ENCODE measurements around the gene C20orf204.
"Not testable (repeated sequence)": the region's sequence is repeated elsewhere in the genome, so short reads cannot be mapped to it uniquely, and the experiment has no call there.

The C20orf204 gene, protein sequence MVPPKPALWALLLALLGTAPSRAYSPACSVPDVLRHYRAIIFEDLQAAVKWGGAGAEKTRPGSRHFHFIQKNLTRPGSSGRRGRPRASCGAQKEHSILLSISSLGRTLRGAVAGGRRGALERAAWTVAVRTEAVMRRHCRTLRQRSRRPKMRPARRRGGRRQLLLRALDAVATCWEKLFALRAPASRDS

DNA sequence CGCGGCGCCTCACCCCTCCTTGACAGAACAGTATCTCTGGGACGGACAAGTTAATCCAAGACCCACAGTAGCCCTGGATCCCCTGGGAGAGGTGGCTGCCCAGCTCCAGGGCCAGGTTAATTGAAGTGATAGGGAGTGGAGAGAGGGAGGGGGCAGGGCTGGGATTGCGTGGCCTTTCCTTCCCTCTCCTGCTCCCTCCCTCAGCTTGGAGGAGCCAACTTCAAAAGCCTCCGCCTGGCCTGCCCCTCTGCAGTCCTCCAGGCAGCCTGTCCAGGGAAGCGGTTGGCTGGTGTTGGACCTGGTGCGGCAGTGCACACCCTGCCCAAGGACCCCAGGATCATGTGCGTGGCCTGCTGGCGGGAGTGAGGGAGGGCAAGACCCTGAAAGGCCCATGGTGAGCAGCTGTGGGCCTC is at the start of gene C20orf204:
Gene C20orf204 (plus strand): TSS at position 250 of the 413 bp plus-strand sequence. CDS start 142 bp downstream, at position 392.
- no peak for DNase-seq

DNA sequence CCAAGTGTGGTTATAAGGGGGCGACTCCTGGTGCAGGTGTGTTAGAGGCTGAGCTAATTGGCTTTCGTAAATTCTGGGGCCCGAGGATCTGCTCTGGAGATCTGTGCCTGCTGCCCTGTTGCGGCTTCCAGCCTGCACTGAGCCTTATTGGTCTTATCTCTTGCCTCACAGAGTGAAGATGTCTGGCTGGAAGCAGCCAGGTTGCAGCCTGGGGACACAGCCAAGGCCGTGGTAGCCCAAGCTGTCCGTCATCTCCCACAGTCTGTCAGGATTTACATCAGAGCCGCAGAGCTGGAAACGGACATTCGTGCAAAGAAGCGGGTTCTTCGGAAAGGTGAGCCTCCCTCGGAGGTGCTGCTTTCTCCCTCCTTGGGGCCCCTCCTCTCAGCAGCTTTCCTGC is 35.1 kb upstream of the C20orf204 start:
- no peak for DNase-seq

DNA sequence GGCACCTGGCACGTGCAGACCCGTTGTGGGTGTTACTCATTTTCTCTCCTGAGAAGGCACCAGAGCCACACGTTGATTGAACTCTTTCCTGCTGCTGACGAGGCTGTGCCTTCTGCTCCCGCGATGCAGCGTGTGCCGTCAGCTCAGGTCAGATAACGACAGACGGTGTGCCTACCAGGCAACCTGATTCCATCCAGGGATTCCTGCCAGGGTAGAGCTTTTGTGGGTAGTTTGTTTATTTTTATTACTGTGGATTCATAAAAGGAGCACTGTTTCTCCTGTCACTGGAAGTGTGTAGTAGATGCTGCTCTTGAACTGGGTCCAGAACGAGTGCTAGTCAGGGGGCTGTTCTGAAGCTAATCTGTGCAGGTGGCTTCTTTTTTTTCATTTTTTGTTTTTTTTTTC is 34.4 kb upstream of the C20orf204 start:
- DNase-seq: peak; percentile 95

DNA sequence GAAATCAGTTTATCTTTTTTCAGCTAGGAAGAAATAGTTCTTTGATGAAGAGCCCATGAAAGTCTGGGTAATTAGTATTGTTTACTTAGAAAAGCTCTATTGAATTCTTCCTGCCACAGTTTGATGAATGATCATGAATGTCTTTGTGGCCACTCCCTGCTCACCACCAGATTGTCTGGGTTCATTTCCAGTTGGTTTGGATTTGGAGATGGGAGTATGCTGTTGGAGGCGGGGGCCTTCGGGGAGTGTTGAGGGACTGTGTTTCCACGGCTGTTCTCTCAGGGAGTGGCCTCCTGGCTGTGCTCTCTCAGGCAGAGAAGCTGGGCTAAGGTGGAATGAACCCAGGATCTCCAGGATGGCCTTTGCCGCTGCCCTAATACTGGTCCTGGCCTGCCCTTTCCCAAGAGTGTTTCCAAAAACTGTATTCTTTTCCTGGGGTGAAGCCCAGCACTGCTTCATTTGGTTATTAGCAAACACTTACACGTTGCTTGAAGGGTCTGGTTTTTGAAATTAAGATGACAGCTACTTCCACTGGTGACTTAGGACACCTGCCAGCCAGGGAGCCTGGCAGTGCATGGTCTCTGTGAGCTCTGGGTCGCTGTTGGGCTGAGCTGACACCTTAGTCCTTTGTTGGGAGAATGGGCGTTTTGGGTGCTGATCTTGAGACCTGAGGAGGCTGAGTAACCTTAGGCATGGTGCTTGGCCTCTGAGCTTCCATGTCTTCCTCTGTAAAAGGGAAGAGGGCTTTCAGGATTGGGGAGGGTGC is 31.8 kb upstream of the C20orf204 start:
- no peak for DNase-seq

DNA sequence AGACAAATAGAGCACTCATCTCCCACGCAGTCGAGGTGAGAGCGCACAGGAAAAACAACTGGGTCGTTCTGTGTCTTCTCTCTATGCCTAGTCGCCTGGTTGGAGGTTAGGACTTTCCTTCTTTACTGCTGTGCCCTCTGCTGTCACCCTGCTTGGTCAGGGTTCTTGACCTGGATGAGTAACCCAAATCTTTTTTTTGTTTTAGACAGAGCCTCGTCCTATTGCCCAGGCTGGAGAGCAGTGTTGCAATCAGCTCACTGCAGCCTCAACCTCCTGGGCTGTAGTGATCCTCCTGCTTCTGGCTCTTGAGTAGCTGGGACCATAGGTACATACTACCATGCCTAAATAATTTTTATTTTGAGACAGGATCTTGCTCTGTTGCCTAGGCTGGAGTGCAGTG is 30.6 kb upstream of the C20orf204 start:
- DNase-seq: no peak

DNA sequence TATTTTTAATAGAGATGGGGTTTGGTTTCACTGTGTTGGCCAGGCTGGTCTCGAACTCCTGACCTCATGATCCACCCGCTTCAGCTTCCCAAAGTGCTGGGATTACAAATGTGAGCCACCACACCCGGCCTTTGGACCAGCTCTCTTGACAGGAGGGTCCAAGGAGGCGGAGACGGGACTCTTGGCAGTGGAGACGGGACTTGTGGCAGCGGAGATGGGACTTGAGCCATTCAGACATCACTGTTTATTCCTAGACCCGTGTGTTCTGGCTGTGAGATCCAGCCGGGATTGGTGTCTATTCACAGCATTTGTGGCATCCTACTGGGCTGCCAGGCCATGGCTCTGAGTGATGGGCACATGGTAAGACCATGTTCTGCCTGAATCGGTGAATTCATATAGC is 29.5 kb upstream of the C20orf204 start:
- DNase-seq: no peak

DNA sequence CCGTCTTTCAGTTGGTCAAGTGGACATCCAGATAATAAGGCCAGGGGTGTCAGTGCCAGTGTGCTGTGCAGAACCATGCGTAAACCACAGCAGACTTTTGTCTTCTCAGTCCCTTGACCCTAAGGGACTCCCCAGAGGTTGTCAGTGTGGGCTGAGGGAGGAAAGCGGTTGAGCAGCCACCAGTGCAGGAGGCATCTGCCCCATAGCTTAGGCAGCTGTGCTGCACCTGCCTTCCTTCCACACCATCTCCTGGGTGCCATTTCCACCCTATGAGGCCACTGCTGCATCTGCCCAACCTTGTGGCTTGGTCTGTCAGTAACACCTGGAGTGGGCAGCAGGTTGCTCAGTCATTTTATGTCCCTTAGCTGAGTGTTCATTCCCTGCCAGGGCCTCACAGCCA is 29.1 kb upstream of the C20orf204 start:
- no peak for DNase-seq

DNA sequence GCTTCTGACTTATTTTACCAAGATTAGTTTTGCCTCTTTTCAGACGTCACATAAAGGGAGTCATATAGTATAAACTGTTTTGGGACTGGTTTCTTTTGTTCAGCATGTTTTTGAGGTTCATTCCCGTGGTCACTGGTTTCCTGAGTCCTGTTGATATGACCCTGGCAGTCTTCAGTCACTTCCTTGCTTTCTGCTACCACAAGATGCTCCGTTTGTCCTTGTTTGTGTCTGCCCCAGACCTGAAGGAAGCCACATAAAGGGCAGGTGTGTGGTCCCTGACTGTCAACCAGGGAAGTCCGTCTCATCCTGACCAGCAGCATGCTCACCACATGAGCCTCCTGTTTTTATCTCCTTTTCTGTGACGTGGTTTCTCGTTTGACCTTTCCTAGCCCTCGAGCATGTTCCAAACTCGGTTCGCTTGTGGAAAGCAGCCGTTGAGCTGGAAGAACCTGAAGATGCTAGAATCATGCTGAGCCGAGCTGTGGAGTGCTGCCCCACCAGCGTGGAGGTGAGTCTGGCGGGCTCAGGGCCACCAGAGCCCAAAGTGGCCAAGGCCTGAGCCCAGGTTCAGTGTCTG is 26.1 kb upstream of the C20orf204 start:
- DNase-seq: no peak

DNA sequence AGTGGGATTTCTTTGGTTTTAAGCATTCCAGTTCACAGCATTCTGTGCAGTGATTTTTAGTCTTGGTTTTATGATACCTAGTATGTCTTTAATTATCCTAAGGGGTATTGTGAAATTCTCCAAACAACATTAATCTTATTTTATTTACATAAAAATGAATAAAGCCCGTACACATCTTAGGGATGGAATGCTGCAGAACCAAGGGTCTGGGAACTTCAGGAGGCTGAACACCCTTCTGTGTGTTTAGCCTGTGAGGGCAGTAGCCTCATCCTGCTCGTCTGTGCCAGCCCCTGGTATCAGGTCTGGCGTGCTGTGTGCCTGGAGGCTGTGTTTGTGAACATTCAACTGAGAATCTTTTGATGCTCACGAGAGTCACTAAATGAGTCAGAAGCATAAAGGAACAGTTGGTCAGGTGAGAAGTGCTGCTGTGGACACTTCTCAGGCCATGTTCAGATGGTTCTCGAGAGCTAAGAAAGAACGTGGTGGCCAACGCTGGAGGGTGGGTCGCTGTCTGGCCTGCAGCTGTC is 25.2 kb upstream of the C20orf204 start:
- no peak for DNase-seq

DNA sequence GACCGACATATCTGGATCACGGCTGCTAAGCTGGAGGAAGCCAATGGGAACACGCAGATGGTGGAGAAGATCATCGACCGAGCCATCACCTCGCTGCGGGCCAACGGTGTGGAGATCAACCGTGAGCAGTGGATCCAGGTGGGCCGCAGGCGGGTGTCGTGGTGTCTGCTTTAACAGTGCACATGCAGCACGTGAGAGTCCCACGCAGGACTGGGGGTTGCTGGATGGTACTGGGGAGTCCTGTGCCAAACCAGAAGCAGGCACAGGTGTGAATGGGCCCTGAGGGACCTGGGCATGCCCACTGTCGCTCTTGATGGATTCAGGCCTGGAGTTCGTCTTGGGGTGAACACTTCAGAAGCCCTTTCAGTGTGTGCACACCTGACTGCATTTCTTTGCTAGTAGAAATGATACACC is 24.6 kb upstream of the C20orf204 start:
- DNase-seq: no peak

DNA sequence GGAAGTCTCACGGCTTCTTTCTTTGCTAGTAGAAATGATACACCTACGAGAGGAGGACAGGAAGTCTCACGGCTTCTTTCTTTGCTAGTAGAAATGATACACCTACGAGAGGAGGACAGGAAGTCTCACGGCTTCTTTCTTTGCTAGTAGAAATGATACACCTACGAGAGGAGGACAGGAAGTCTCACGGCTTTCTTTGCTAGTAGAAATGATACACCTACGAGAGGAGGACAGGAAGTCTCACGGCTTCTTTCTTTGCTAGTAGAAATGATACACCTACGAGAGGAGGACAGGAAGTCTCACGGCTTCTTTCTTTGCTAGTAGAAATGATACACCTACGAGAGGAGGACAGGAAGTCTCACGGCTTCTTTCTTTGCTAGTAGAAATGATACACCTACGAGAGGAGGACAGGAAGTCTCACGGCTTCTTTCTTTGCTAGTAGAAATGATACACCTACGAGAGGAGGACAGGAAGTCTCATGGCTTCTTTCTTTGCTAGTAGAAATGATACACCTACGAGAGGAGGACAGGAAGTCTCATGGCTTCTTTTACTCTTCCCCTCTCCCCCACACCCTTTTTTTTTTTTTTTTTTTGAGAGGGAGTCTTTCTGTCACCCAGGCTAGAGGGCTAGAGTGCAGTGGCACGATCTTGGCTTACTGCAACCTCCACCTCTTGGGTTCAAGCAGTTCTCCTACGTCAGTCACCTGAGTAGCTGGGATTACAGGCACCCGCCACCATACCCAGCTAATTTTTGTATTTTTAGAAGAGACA is 23.4 kb upstream of the C20orf204 start:
- not testable (repeated sequence) for DNase-seq

DNA sequence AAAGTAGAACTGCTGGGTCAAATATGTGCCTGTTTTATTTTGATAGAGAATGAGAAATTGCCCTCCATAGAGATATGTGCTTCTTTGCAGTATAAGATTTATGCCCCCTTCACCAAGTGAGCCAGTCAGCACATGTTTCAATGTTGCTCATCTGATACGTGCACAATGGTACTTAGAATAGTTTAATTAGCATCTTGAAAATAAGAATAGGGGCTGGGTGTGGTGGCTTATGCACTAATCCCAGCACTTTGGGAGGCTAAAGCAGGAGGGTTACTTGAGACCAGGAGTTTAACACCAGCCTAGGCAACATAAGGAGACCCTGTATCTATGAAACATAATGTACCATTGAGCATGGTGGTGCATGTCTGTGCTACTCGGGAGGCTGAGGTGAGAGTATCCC is 20.3 kb upstream of the C20orf204 start:
- DNase-seq: no peak

DNA sequence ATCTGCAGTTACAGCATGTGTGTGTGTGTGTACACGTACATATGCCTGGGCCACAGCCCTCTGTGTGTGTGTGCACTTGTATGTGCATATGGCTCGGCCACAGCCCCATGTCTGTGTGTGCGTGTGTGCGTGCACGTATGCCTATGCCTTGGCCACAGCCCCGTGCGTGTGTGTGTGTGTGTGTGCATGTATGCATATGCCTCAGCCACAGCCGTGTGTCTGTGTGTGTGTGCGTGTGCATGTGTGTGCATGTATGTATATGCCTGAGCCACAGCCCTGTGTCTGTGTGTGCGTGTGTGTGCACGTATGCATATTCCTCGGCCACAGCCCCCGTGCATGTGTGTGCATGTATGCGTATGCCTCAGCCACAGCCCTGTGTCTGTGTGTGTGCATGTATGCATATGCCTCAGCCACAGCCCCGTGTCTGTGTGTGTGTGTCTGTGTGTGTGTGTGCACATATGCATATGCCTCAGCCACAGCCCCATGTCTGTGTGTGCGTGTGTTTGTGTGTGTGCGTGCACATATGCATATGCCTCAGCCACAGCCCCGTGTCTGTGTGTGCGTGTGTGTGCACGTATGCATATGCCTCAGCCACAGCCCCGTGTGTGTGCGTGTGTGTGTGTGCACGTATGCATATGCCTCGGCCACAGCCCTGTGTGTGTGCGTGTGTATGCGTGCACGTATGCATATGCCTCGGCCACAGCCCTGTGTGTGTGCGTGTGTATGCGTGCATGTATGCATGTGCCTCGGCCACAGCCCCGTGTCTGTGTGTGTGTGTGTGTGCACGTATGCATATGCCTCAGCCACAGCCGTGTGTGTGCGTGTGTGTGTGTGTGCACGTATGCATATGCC is 14.6 kb upstream of the C20orf204 start:
- no peak for DNase-seq

DNA sequence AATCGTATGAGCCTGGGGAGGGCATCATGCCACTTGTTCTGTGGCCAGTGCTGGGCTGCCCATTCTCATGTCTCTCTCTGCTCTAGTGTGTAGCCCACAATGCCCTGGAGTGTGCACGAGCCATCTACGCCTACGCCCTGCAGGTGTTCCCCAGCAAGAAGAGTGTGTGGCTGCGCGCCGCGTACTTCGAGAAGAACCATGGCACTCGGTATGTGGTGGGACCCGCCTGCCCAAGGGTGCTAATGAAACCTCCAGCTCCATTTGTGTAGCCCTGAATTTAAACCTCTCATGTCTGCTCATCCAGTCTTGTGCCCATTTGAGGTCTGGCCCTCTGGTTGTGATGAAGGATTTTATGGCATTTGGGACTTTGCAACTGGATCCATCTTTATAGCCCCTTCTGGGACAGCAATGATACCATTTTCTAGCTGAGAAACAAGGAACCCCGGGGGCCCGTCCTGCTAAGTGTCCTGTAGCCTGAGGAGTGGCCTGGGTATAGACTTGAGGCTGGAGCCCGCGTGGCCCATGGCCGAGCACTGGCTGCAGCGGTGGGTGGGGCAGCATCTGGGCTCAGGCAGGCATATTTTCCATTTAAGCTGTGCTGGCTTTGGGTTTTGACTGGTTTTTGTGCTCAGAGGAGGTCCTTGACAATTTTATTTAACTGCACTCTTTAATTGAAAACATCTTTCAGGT is 13.2 kb upstream of the C20orf204 start:
- DNase-seq: no peak

DNA sequence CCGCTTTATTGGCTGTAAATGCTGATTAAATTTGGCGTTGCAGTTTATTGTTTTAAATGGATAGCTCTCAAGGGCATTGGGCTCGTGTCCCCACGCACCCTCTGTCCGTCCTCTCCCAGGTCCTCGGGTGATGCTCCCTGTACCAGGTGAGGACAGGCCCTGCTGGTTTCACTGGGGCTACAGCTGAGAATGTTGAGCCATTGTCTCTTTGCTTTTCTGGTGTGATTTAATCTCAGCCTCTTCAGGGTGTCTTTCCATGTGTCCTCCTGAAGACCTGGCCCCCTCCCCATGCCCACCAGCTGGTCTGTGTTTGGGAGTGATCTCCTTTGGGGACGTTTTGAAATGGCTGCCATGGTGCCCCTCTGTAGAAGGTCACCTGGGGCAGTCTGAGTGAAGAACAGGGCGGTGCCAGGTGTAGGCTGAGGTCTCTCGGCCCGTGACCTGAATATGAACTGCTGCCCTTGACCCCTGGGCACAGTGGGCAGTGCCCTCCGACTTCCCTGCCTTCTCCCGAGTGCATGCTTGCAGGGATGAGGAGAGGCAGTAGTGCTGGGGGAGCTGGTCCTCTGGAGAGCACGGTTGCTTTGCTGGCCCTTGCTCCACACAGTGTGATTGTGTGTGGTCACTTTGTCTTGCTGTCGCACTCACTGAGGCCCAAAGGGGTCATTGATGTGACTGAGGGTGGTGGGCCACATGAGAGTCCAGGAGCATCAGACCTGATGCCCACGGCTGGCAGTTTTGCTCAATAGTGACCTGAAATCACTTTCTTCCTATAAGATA is 12.4 kb upstream of the C20orf204 start:
- no peak for DNase-seq

DNA sequence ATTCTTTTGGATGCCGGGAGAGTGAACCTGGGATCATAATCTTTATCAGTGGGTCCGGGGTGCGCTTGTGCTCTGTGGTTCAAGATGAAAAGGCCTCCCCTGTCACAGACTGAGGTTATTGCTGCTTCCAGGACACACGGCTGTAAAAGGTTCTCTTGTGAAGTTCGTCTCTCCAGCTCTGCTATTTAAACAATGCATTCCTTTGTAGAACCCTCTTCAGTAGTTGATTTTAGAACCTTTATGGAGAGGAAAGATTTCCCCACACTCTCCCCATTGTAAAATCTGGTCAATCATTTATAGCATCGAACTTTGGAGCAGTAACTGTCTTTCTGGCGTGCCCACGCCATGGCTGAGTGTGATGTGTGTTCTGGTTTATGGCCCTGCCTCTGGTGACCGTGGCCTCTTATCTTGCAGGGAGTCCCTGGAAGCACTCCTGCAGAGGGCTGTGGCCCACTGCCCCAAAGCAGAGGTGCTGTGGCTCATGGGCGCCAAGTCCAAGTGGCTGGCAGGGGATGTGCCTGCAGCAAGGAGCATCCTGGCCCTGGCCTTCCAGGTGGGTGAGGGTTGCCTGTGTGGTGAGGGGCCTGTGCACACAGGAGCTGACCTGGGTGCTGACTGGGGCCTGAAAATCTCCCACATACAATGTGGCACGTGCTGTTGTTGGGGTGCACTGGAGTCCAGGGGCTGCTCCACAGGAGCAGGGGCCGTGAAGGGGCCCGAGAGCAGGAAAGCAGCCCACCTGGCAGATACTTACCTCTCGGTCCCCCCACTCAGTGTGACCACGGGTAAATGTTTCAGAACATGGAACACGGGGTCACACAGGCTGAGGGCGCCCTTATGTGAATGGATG is 11.6 kb upstream of the C20orf204 start:
- no peak for DNase-seq

DNA sequence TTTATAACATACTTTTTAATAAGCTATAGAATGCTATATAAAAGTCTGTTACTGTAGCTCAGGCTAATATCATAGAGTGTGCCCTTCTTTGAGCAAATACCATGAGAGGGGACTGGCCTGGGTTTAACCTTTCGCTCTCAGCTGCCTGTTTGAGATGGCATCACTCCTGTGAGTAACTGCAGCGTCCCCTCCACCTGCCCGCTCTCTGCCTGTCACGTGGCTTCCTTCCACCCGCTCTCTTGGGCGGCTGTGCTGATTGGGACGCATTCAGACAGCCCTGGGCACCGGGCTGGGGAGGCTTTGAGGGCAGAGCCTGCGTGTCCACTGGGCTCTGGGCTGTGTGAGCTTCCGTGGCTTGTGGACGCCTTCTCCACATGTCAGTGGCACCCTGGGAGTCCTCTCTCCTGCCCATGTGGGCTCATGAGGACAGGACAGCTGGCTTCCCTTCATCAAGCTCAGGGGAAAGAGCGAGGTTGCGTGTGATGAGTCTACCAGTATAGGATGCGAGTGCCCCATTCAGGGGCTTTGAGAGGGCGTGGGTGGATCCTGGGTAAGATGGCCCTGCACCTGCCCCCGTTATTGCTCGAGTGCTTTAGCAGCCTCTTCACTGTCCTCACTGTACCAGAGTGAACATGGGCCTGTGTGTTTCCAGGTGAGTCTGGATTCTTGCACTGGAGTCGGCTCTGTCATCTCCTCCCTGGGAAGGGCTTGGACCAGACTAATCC is 10.7 kb upstream of the C20orf204 start:
- no peak for DNase-seq

DNA sequence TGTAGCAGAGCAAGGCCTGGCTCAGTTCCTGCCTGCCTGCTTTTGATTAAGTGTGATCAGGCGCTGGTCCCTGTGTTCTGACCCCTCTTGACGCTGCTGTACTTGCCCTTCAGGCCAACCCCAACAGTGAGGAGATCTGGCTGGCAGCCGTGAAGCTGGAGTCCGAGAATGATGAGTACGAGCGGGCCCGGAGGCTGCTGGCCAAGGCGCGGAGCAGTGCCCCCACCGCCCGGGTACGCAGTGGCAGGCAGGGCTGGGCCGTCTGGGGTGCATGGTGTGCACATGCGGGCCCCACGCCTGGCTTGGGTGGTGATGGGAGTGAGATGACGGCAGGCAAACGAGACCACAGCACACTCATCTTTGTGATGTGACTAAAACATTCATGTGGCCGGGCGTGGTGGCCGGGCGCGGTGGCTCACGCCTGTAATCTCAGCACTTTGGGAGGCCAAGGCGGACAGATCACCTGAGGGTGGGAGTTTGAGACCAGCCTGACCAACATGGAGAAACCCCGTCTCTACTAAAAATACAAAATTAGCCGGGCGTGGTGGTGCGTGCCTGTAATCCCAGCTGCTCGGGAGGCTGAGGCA is 10.1 kb upstream of the C20orf204 start:
- no peak for DNase-seq
